Upper lobe of left lung (tissue), 6 donors: ENCODE results near the gene VPS11. TPM values are rescaled to one million over a fixed set of nuclear protein-coding genes. Genes with fewer than 3 reads are reported as not detected.

Experiments used
- ATAC-seq, 2 donors: fragments of 200-7000 bp; cut with Tn5 transposase; one replicate each; pipeline ENCODE4 v1.9.1; 2022; ENCODE audit warnings: mild to moderate bottlenecking in 2 of 2, moderate library complexity in 2 of 2; ENCODE audit not compliant: low FRiP score in 2 of 2
- DNase-seq, 2 donors: peaks; one replicate each; pipeline ENCODE4 v3.0.0-alpha.2; 2019 to 2020
- H3K27ac ChIP-seq, 4 donors: fragments of 200-600 bp; sonication (generic); one replicate each; pipeline ENCODE4 v1.5.1; 2016 to 2019
- H3K27me3 ChIP-seq, 4 donors: fragments of 200-600 bp; sonication (generic); one replicate each; pipeline ENCODE4 v1.5.1; 2017 to 2019
- H3K36me3 ChIP-seq, 4 donors: fragments of 200-600 bp; sonication (generic); one replicate each; pipeline ENCODE4 v1.5.1; 2016 to 2019
- H3K4me1 ChIP-seq, 4 donors: fragments of 200-600 bp; sonication (generic); one replicate each; pipeline ENCODE4 v1.5.1; 2018 to 2019
- H3K4me3 ChIP-seq, 4 donors: fragments of 200-600 bp; sonication (generic); one replicate each; pipeline ENCODE4 v1.5.1; 2017 to 2019; ENCODE audit warnings: mild to moderate bottlenecking in 2 of 4, moderate library complexity in 1 of 4
- H3K9me3 ChIP-seq, 4 donors: fragments of 200-600 bp; sonication (generic); one replicate each; pipeline ENCODE4 v1.5.1; 2018 to 2019
- EP300 ChIP-seq, 4 donors: sonication (generic); formaldehyde crosslinking; IDR thresholded peaks; one replicate each; pipeline ENCODE4 v1.5.1; 2017; ENCODE audit warnings: antibody characterized with exemption in 4 of 4, control low read depth in 2 of 4
- POLR2A ChIP-seq, 4 donors: fragments of 450-650 bp; IDR thresholded peaks; one replicate each; pipeline ENCODE4 v1.5.1; 2016 to 2017; ENCODE audit warnings: antibody characterized with exemption in 4 of 4, mild to moderate bottlenecking in 2 of 4
- POLR2AphosphoS5 ChIP-seq, 2 donors: sonication (generic); formaldehyde crosslinking; IDR thresholded peaks; one replicate each; pipeline ENCODE4 v1.5.1; 2017; ENCODE audit warnings: antibody characterized with exemption in 2 of 2
- WGBS, 2 donors: methylation state at CpG; one replicate each; pipeline ENCODE4 v1.1.5; 2017 to 2018; 5-methylcytosine and 5-hydroxymethylcytosine counted together
- total RNA-seq, 6 donors: library from RNA; depleted of rRNA in 4 of 6; stranded (reverse); fragments of >200 nt in 4 of 6; gene quantifications; one replicate each; pipeline versions ENCODE4 v1.1.0 to v1.2.1, GENCODE V29; 2016 to 2021
- TF ChIP-seq, protein P1 (sequence below), 6 experiments: fragments of 450-650 bp in 4 of 6; fragments of 200-600 bp in 2 of 6; sonication (generic) in 2 of 6; IDR thresholded peaks; one replicate each; pipeline ENCODE4 v1.5.1; 2016 to 2019; ENCODE audit warnings: antibody characterized with exemption in 6 of 6
- donor health status: DM: no; HTN: no; CAD: no; lungs with moderate emphysema.
- donor health status: DM: no; HTN: yes; CAD: no; lungs with severe emphysema.

The VPS11 gene
- total RNA-seq, 6 donors from 2014 or later = 24.9 to 88.0 (median 40.4) TPM

DNA sequence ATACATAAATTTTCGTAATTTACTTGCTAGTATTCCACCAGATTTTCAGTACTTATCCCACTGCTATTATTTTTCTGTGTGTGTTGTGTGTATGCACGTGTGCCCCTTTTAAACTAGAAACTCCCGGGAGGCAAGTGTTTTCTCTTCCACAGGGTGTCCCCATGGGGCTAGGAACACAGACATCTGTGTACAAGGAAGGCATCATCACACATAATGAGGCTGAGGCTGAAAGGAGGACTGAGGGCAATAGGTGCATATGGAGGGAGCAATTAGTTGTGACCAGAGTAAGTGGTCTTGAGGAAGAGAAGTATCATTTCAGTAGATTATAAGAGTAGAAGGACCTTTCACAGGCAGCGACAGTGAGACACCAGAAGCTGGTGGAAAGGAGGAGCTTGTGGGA is 36.2 kb downstream of the VPS11 start:
- WGBS, 2 donors = 60 to 63% methylated on average over 4 of the region's 4 CpGs
- Histone ChIP-seq H3K4me3 (no peak overlapping the region), H3K36me3 (no peaks in the 10 kb centered on the region), H3K27me3 (no peaks in the 10 kb centered on the region), H3K9me3 (no peaks in the 10 kb centered on the region), H3K4me1 (peaks cover 36 to 49% (median 37%) of the 10 kb centered on the region in 4 donors), H3K27ac (peak overlapping the region in 2 of 4 donors; percentile 88 to 92)
- no peak for DNase-seq
- TF ChIP-seq POLR2A (IDR thresholded peaks at IDR 0.05) = no peak
- no peak for TF ChIP-seq EP300 (IDR thresholded peaks at IDR 0.05)
- TF ChIP-seq, protein P1, sequence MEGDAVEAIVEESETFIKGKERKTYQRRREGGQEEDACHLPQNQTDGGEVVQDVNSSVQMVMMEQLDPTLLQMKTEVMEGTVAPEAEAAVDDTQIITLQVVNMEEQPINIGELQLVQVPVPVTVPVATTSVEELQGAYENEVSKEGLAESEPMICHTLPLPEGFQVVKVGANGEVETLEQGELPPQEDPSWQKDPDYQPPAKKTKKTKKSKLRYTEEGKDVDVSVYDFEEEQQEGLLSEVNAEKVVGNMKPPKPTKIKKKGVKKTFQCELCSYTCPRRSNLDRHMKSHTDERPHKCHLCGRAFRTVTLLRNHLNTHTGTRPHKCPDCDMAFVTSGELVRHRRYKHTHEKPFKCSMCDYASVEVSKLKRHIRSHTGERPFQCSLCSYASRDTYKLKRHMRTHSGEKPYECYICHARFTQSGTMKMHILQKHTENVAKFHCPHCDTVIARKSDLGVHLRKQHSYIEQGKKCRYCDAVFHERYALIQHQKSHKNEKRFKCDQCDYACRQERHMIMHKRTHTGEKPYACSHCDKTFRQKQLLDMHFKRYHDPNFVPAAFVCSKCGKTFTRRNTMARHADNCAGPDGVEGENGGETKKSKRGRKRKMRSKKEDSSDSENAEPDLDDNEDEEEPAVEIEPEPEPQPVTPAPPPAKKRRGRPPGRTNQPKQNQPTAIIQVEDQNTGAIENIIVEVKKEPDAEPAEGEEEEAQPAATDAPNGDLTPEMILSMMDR (IDR thresholded peaks at IDR 0.05) = no peak
- ATAC-seq = no peak

DNA sequence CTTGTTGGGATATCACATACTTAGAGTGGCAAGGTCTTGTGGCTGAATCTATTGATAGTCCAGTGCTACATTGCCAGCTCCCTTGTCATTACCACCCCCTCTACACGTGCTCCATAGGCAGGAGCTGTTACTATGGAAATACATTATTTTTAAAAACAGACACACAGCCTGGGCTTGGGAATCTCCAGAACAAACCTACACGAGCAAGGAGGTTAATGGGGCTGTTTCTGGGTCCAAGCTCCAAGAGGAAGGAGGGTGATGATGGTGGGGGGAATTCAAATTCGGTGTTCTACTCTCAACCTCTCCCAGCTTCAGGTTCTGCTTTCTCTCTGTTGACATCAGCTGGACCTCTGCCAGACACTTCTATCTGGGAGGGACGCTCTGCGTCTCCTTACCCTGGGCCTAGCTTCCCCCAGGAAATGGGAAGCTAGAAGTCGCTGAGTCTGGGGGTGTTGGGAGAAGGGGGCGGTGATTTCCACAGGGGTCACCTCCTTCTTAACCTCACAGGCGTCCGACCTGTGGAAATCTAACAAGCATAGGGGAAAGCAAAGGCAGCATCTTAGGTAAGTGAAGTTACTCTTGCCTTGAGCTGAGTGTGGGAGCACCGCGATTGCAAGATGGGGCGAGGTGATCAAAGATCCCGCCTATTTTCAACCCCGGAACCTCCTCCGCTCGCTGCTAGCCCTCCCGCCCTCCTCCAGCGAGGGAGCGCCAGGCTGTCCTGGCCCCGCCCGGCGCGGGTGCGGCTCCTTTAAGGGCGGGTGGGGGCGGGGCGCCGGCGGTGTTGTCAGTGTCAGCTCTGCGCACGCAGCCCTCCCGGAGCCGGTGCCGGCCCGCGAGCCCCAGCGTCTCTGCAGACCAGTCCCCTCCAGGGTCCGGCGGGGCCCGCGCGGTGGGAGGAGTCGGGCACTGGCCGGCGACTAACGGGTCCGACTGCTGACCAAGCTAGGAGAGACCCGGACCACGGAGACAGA is 39.2 kb downstream of the VPS11 start, which contains the start of gene C2CD2L:
Gene C2CD2L (plus strand): TSS at position 781 of the 974 bp plus-strand sequence. CDS start 398 bp downstream, outside the sequence.
- Histone ChIP-seq H3K4me3 (peak within 1 kb of the TSS; percentile 67 to 99 (median 86)), H3K4me1 (peaks cover 29 to 53% (median 32%) of the 10 kb centered on the region in 4 donors), H3K9me3 (no peaks in the 10 kb centered on the region), H3K27me3 (no peaks in the 10 kb centered on the region), H3K36me3 (peaks cover 9 to 19% (median 13%) of the 10 kb centered on the region in 4 donors), H3K27ac (peak within 1 kb of the TSS; percentile 81 to 93 (median 87))
- DNase-seq (peak; percentile 96 to 98), ATAC-seq (peak; percentile 94 to 96)
- 1 to 2% methylated on average over 16 to 28 of the region's 49 CpGs for WGBS, 2 donors
- TF ChIP-seq, protein P1 (IDR thresholded peaks at IDR 0.05) = no peak
- peak; percentile 37 to 74 for TF ChIP-seq POLR2AphosphoS5 (IDR thresholded peaks at IDR 0.05)
- TF ChIP-seq EP300 (IDR thresholded peaks at IDR 0.05) = no peak
- peak in 2 of 4 donors; percentile 24 to 71 for TF ChIP-seq POLR2A (IDR thresholded peaks at IDR 0.05)

DNA sequence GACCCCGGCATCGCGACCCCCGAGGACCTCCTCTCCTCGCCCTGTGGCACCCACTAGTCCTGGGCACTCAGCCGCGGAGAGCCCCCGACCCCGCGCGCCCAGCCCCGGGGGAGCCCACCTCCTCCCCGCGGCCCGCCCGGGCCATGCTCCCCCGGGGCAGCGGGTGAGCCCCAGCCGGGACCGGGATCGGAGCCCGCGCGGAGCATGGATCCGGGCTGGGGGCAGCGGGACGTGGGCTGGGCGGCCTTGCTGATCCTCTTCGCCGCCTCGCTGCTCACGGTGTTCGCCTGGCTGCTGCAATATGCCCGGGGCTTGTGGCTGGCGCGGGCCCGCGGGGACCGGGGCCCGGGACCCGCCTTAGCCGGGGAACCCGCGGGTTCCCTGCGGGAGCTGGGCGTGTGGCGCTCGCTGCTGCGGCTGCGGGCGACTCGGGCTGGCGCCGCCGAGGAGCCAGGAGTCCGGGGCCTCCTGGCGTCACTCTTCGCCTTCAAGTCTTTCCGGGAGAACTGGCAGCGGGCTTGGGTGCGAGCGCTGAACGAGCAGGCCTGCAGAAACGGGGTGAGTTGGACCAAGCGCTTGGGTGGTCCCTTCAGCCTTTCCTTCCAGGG is 40.0 kb downstream of the VPS11 start:
- peak overlapping the region; percentile 67 to 99 (median 86) for H3K4me3 ChIP-seq
- no peaks in the 10 kb centered on the region for H3K27me3 ChIP-seq
- peak in 1 of 2 donors; percentile 35 for ATAC-seq
- TF ChIP-seq POLR2AphosphoS5 (IDR thresholded peaks at IDR 0.05) = no peak
- TF ChIP-seq, protein P1 (IDR thresholded peaks at IDR 0.05) = no peak
- no peak for TF ChIP-seq EP300 (IDR thresholded peaks at IDR 0.05)
- TF ChIP-seq POLR2A (IDR thresholded peaks at IDR 0.05) = no peak
- peaks cover 29 to 50% (median 31%) of the 10 kb centered on the region in 4 donors for H3K4me1 ChIP-seq
- H3K27ac ChIP-seq = peak overlapping the region; percentile 81 to 93 (median 87)
- DNase-seq = no peak
- 0% methylated on average over 11 to 20 of the region's 65 CpGs for WGBS, 2 donors
- H3K9me3 ChIP-seq = no peaks in the 10 kb centered on the region
- H3K36me3 ChIP-seq = peaks cover 17 to 27% (median 20%) of the 10 kb centered on the region in 4 donors

DNA sequence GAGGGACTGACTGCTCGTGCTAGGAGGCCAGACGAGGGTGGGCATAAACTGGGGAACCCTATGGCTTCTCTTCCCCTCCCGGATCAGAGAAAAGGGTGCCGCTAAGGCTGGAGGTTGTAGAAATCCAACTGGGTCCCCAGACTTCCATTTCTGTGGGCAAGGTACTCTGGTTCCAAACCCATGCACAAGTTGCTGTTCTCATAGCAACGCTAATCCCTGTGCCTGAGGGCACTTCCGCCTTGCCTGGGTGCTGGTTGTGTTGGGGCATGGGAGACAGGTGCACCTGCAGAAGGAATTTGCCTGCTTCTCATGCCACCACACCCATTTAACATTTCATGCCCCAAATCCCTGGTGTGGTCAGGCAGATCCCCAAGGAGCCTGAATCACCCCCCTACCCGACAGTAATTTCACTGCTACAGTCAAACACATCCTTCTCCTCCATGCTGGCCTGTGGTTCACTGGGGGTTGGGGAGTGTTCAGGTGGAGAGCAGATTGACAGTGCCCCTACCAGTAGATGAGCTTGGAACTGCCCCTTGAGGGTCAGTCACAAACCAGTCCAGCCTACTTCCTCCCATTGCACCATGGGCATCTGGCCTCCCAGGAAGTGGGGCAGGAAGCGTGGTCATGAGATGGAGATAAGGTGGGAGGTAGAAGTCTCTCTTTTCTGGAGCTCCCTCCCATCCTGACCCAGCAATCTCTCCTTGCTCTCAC is 40.7 kb downstream of the VPS11 start:
- TF ChIP-seq POLR2A (IDR thresholded peaks at IDR 0.05) = no peak
- TF ChIP-seq POLR2AphosphoS5 (IDR thresholded peaks at IDR 0.05) = no peak
- no peak for TF ChIP-seq EP300 (IDR thresholded peaks at IDR 0.05)
- TF ChIP-seq, protein P1 (IDR thresholded peaks at IDR 0.05) = no peak
- Histone ChIP-seq H3K4me1 (peaks cover 23 to 44% (median 25%) of the 10 kb centered on the region in 4 donors), H3K9me3 (no peaks in the 10 kb centered on the region), H3K27me3 (no peaks in the 10 kb centered on the region), H3K27ac (peak overlapping the region; percentile 81 to 93 (median 87)), H3K4me3 (peak overlapping the region; percentile 67 to 99 (median 86)), H3K36me3 (peaks cover 20 to 34% (median 26%) of the 10 kb centered on the region in 4 donors)
- WGBS, 2 donors = 10 to 20% methylated on average over 5 to 8 of the region's 8 CpGs
- ATAC-seq (no peak), DNase-seq (peak in 1 of 2 donors; percentile 68)
